ENCODE results near the gene DICER1. TPM values are rescaled to one million over a fixed set of nuclear protein-coding genes. Genes with fewer than 3 reads are reported as not detected.

DICER1 gene
- total and polyA plus RNA-seq, 2 donors = 15.4 to 146 TPM

Small RNA genes lying within 50 kb of the gene (small RNA-seq; reads per million reads assigned to genes)
- gene MIR3173 = 0.18 reads per million

Other genes with a start within 250 kb of the DICER1 start
- 11.1 TPM for gene CLMN, start 162.4 kb upstream of the DICER1 start, total RNA-seq
- gene CLMN, start 162.4 kb upstream of the DICER1 start, polyA plus RNA-seq = 4.3 TPM

Data from urinary bladder (tissue), 2 donors.